ENCODE measurements around the gene COA8. TPM values are rescaled to one million over a fixed set of nuclear protein-coding genes. Genes with fewer than 3 reads are reported as not detected.
A peak's percentile ranks its signal among the peaks of the same experiment; 100 is the strongest.

Gene COA8
- total and polyA plus RNA-seq, 2 donors: 22.3 to 39.2 TPM

GRCh38 chr14:103623308-103623707 lies 60.5 kb downstream of the COA8 start:
- peaks cover 0 to 6% of the 10 kb centered on the region in 2 donors for H3K9me3 ChIP-seq (ENCODE audit: control insufficient read depth in 2 of 2, insufficient read depth in 1 of 2, low read length in 1 of 2)
- no peaks in the 10 kb centered on the region for H3K36me3 ChIP-seq (ENCODE audit: control insufficient read depth in 2 of 2, insufficient read depth in 2 of 2, low read length in 1 of 2)
- H3K4me3 ChIP-seq (ENCODE audit: low read length in 2 of 2): no peak overlapping the region
- peaks cover 12 to 20% of the 10 kb centered on the region in 2 donors for H3K27me3 ChIP-seq (ENCODE audit: control insufficient read depth in 2 of 2, insufficient read depth in 1 of 2, low read length in 1 of 2)
- H3K27ac ChIP-seq (ENCODE audit: low read depth in 1 of 2, low read length in 1 of 2): no peak overlapping the region
- H3K4me1 ChIP-seq (ENCODE audit: control insufficient read depth in 2 of 2, insufficient read depth in 2 of 2, low read length in 2 of 2): peaks cover 25 to 42% of the 10 kb centered on the region in 2 donors
- no peak for DNase-seq (ENCODE audit: low read depth in 6 of 9, low spot score in 9 of 9)
- 95% methylated on average over 4 of the region's 4 CpGs for WGBS

GRCh38 chr14:103623883-103624482 lies 61.2 kb downstream of the COA8 start:
- no peaks in the 10 kb centered on the region for H3K36me3 ChIP-seq (ENCODE audit: control insufficient read depth in 2 of 2, insufficient read depth in 2 of 2, low read length in 1 of 2)
- no peak for DNase-seq (ENCODE audit: low read depth in 6 of 9, low spot score in 9 of 9)
- H3K27ac ChIP-seq (ENCODE audit: low read depth in 1 of 2, low read length in 1 of 2): no peak overlapping the region
- no peak overlapping the region for H3K4me3 ChIP-seq (ENCODE audit: low read length in 2 of 2)
- WGBS: 76% methylated on average over 16 of the region's 16 CpGs
- H3K4me1 ChIP-seq (ENCODE audit: control insufficient read depth in 2 of 2, insufficient read depth in 2 of 2, low read length in 2 of 2): peaks cover 27 to 45% of the 10 kb centered on the region in 2 donors
- H3K27me3 ChIP-seq (ENCODE audit: control insufficient read depth in 2 of 2, insufficient read depth in 1 of 2, low read length in 1 of 2): peaks cover 12 to 21% of the 10 kb centered on the region in 2 donors
- peaks cover 0 to 6% of the 10 kb centered on the region in 2 donors for H3K9me3 ChIP-seq (ENCODE audit: control insufficient read depth in 2 of 2, insufficient read depth in 1 of 2, low read length in 1 of 2)

GRCh38 chr14:103624860-103625259 lies 62.1 kb downstream of the COA8 start:
- H3K4me3 ChIP-seq (ENCODE audit: low read length in 2 of 2): no peak overlapping the region
- no peaks in the 10 kb centered on the region for H3K36me3 ChIP-seq (ENCODE audit: control insufficient read depth in 2 of 2, insufficient read depth in 2 of 2, low read length in 1 of 2)
- peaks cover 27 to 45% of the 10 kb centered on the region in 2 donors for H3K4me1 ChIP-seq (ENCODE audit: control insufficient read depth in 2 of 2, insufficient read depth in 2 of 2, low read length in 2 of 2)
- H3K9me3 ChIP-seq (ENCODE audit: control insufficient read depth in 2 of 2, insufficient read depth in 1 of 2, low read length in 1 of 2): peaks cover 0 to 6% of the 10 kb centered on the region in 2 donors
- peak overlapping the region; percentile 32 to 67 for H3K27ac ChIP-seq (ENCODE audit: low read depth in 1 of 2, low read length in 1 of 2)
- DNase-seq (ENCODE audit: low read depth in 6 of 9, low spot score in 9 of 9): no peak
- WGBS: 56% methylated on average over 10 of the region's 10 CpGs
- H3K27me3 ChIP-seq (ENCODE audit: control insufficient read depth in 2 of 2, insufficient read depth in 1 of 2, low read length in 1 of 2): peaks cover 12 to 21% of the 10 kb centered on the region in 2 donors

GRCh38 chr14:103625356-103626095 lies 62.8 kb downstream of the COA8 start:
- H3K27ac ChIP-seq (ENCODE audit: low read depth in 1 of 2, low read length in 1 of 2): peak overlapping the region; percentile 63 to 67
- 26% methylated on average over 11 of the region's 11 CpGs for WGBS
- no peak overlapping the region for H3K4me3 ChIP-seq (ENCODE audit: low read length in 2 of 2)
- no peaks in the 10 kb centered on the region for H3K36me3 ChIP-seq (ENCODE audit: control insufficient read depth in 2 of 2, insufficient read depth in 2 of 2, low read length in 1 of 2)
- peak in 3 of 9 donors; percentile 35 to 74 (median 40) for DNase-seq (ENCODE audit: low read depth in 6 of 9, low spot score in 9 of 9)
- H3K4me1 ChIP-seq (ENCODE audit: control insufficient read depth in 2 of 2, insufficient read depth in 2 of 2, low read length in 2 of 2): peaks cover 27 to 50% of the 10 kb centered on the region in 2 donors
- H3K27me3 ChIP-seq (ENCODE audit: control insufficient read depth in 2 of 2, insufficient read depth in 1 of 2, low read length in 1 of 2): peaks cover 12 to 21% of the 10 kb centered on the region in 2 donors
- H3K9me3 ChIP-seq (ENCODE audit: control insufficient read depth in 2 of 2, insufficient read depth in 1 of 2, low read length in 1 of 2): peaks cover 0 to 6% of the 10 kb centered on the region in 2 donors

DNA sequence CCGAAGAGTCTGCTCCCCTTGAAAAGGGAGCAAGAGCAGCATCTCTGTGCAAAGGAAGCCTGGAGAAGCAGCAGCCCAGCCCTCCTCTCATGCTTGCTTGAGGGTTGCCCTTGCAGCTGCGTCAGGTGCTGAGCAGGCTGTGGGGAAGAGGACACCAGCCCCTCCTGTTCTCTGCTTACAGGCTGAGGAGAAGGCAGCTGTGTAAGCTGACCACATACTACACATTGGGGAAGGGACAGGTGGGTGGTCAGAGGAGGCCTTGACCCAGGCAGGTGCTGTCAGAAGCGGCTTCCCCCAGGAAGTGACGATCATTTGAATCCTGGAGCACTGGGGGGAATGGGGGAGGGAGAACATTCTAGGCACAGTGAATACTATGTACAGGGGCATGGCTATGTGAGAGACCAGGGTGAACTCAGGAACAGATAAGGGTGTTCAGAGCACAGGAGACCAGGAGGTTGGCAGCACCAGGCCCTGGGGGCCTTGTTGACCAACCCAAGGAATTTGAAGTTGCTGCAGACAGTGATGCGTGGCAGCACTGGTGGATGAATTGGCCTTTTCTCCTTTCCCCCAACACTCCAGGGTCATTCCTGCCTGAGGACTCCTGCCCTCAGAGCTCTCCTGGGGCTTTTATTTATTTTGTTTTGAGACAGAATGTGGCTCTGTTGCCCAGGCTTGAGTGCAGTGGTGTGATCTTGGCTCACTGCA lies 63.5 kb downstream of the COA8 start:
- peak in 5 of 9 donors; percentile 25 to 81 (median 56) for DNase-seq (ENCODE audit: low read depth in 6 of 9, low spot score in 9 of 9)
- Histone ChIP-seq H3K4me1 (ENCODE audit: control insufficient read depth in 2 of 2, insufficient read depth in 2 of 2, low read length in 2 of 2) (peaks cover 27 to 54% of the 10 kb centered on the region in 2 donors), H3K4me3 (ENCODE audit: low read length in 2 of 2) (no peak overlapping the region), H3K27ac (ENCODE audit: low read depth in 1 of 2, low read length in 1 of 2) (peak overlapping the region in 1 of 2 donors; percentile 63), H3K9me3 (ENCODE audit: control insufficient read depth in 2 of 2, insufficient read depth in 1 of 2, low read length in 1 of 2) (peaks cover 0 to 6% of the 10 kb centered on the region in 2 donors), H3K27me3 (ENCODE audit: control insufficient read depth in 2 of 2, insufficient read depth in 1 of 2, low read length in 1 of 2) (peaks cover 12 to 21% of the 10 kb centered on the region in 2 donors), H3K36me3 (ENCODE audit: control insufficient read depth in 2 of 2, insufficient read depth in 2 of 2, low read length in 1 of 2) (no peaks in the 10 kb centered on the region)
- WGBS: 53% methylated on average over 5 of the region's 5 CpGs

- Histone ChIP-seq H3K9me3 (ENCODE audit: control insufficient read depth in 2 of 2, insufficient read depth in 1 of 2, low read length in 1 of 2) (peaks cover 0 to 6% of the 10 kb centered on the region in 2 donors), H3K4me3 (ENCODE audit: low read length in 2 of 2) (no peak overlapping the region), H3K4me1 (ENCODE audit: control insufficient read depth in 2 of 2, insufficient read depth in 2 of 2, low read length in 2 of 2) (peaks cover 27 to 54% of the 10 kb centered on the region in 2 donors), H3K36me3 (ENCODE audit: control insufficient read depth in 2 of 2, insufficient read depth in 2 of 2, low read length in 1 of 2) (peaks cover 0 to 5% of the 10 kb centered on the region in 2 donors), H3K27me3 (ENCODE audit: control insufficient read depth in 2 of 2, insufficient read depth in 1 of 2, low read length in 1 of 2) (peaks cover 8 to 21% of the 10 kb centered on the region in 2 donors), H3K27ac (ENCODE audit: low read depth in 1 of 2, low read length in 1 of 2) (no peak overlapping the region)
- DNase-seq (ENCODE audit: low read depth in 6 of 9, low spot score in 9 of 9): no peak
- WGBS: 96% methylated on average over 16 of the region's 16 CpGs
These were observed 64.6 kb downstream of the COA8 start for GRCh38 chr14:103627073-103628025.

DNA sequence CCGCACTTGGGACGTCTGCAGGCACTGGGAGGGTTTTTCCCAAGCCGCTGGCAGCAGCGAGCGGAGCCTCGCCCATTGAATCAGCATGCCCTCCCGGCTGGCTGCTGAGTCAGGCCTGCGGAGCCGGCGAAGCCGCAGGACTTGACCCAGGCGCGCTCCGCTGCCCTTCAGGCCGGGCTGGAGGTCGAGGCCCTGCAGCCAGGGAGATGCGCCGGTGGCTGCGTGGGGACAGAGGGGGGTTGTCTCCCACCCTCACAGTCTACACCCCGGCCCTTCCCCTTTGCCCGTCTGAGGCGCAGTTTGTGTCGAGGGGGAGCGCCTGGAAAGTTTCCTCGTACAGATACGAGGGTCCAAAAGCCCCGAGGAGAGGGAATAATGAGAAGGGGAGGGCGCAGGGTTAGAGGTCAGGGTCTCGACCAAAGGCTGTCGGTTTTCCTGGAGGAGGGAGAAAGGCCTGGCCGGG lies 65.5 kb downstream of the COA8 start:
- Histone ChIP-seq H3K9me3 (ENCODE audit: control insufficient read depth in 2 of 2, insufficient read depth in 1 of 2, low read length in 1 of 2) (peaks cover 0 to 6% of the 10 kb centered on the region in 2 donors), H3K27ac (ENCODE audit: low read depth in 1 of 2, low read length in 1 of 2) (peak overlapping the region; percentile 51 to 92), H3K36me3 (ENCODE audit: control insufficient read depth in 2 of 2, insufficient read depth in 2 of 2, low read length in 1 of 2) (peaks cover 3 to 6% of the 10 kb centered on the region in 2 donors), H3K4me3 (ENCODE audit: low read length in 2 of 2) (peak overlapping the region; percentile 83 to 93), H3K4me1 (ENCODE audit: control insufficient read depth in 2 of 2, insufficient read depth in 2 of 2, low read length in 2 of 2) (peaks cover 27 to 54% of the 10 kb centered on the region in 2 donors), H3K27me3 (ENCODE audit: control insufficient read depth in 2 of 2, insufficient read depth in 1 of 2, low read length in 1 of 2) (peaks cover 8 to 19% of the 10 kb centered on the region in 2 donors)
- 26% methylated on average over 31 of the region's 31 CpGs for WGBS
- DNase-seq (ENCODE audit: low read depth in 6 of 9, low spot score in 9 of 9): no peak
